HepG2 (cell line): ENCODE measurements around the gene CCDC85C.

Source experiments
- EZH2 ChIP-seq: conservative IDR thresholded peaks from 2 replicates; pipeline ENCODE4 v1.6.1; 2012; ENCODE audit warnings: mild to moderate bottlenecking, low read depth, low read length, moderate library complexity
- KDM5A ChIP-seq: fragments of 200-600 bp; sonication (generic); IDR thresholded peaks from 2 replicates; pipeline ENCODE4 v1.7.0; 2018; ENCODE audit warnings: antibody characterized with exemption, mild to moderate bottlenecking, low read length, borderline replicate concordance
- MATR3 ChIP-seq: sonication (generic); formaldehyde crosslinking; IDR thresholded peaks from 2 replicates; pipeline ENCODE4 v1.4.0; 2020; ENCODE audit warnings: missing genetic modification reagents
- MAX ChIP-seq: IDR thresholded peaks from 2 replicates; pipeline ENCODE4 v1.6.1; 2012; ENCODE audit warnings: inconsistent platforms
- NFIC ChIP-seq: IDR thresholded peaks from 2 replicates; pipeline ENCODE4 v1.6.1; 2012; ENCODE audit warnings: mild to moderate bottlenecking, low read length, inconsistent platforms
- SIN3A ChIP-seq: IDR thresholded peaks from 2 replicates; pipeline ENCODE4 v1.6.1; 2011; ENCODE audit warnings: low read depth, mild to moderate bottlenecking, control low read depth, low read length, borderline replicate concordance
- SP2 ChIP-seq: sonication (generic); formaldehyde crosslinking; IDR thresholded peaks from 2 replicates; pipeline ENCODE4 v1.5.1; 2020; ENCODE audit warnings: mild to moderate bottlenecking, missing genetic modification reagents
- SUZ12 ChIP-seq: fragments of 150-350 bp; IDR thresholded peaks from 2 replicates; pipeline ENCODE4 v1.6.1; 2014; ENCODE audit warnings: low read depth, low read length
- TF ChIP-seq, protein P1 (sequence below): sonication (generic); formaldehyde crosslinking; IDR thresholded peaks from 2 replicates; pipeline ENCODE4 v1.5.0; 2020; ENCODE audit warnings: mild to moderate bottlenecking, missing genetic modification reagents, moderate library complexity
- TF ChIP-seq, protein P2 (sequence below): sonication (generic); formaldehyde crosslinking; IDR thresholded peaks from 2 replicates; pipeline ENCODE4 v1.4.0; 2020; ENCODE audit warnings: missing genetic modification reagents
- TF ChIP-seq, protein P3 (sequence below): IDR thresholded peaks from 2 replicates; pipeline ENCODE4 v1.6.1; 2012; ENCODE audit warnings: low read length, improper control_type of control experiment

DNA sequence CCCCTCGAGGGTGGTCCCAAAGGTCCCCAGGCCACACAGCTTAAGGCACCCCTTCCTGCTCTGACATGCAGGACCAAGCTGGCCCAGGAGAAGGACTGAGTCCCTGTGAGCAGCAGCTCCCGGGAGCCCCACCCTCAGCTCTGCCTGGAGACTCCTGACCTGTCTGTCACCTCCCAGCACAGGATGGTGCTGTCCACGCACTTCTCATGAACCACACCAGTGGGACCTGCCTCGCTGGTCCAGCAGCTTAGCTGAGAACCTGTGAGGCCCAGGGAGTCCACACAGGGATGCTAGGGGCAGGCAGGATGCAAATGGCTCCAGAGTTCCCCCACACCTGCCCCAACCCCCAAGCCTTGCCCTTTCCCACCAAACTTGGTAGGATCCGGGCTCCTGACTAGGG lies 27.7 kb downstream of the CCDC85C start:
- TF ChIP-seq MATR3 (CRISPR knock-in tag) = no peak
- no peak for TF ChIP-seq EZH2
- TF ChIP-seq, protein P1, sequence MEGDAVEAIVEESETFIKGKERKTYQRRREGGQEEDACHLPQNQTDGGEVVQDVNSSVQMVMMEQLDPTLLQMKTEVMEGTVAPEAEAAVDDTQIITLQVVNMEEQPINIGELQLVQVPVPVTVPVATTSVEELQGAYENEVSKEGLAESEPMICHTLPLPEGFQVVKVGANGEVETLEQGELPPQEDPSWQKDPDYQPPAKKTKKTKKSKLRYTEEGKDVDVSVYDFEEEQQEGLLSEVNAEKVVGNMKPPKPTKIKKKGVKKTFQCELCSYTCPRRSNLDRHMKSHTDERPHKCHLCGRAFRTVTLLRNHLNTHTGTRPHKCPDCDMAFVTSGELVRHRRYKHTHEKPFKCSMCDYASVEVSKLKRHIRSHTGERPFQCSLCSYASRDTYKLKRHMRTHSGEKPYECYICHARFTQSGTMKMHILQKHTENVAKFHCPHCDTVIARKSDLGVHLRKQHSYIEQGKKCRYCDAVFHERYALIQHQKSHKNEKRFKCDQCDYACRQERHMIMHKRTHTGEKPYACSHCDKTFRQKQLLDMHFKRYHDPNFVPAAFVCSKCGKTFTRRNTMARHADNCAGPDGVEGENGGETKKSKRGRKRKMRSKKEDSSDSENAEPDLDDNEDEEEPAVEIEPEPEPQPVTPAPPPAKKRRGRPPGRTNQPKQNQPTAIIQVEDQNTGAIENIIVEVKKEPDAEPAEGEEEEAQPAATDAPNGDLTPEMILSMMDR (CRISPR knock-in tag) = no peak
- TF ChIP-seq SUZ12 = no peak
- TF ChIP-seq MAX = no peak
- TF ChIP-seq SIN3A = no peak
- no peak for TF ChIP-seq NFIC
- TF ChIP-seq SP2 (CRISPR knock-in tag) = no peak
- TF ChIP-seq, protein P2, sequence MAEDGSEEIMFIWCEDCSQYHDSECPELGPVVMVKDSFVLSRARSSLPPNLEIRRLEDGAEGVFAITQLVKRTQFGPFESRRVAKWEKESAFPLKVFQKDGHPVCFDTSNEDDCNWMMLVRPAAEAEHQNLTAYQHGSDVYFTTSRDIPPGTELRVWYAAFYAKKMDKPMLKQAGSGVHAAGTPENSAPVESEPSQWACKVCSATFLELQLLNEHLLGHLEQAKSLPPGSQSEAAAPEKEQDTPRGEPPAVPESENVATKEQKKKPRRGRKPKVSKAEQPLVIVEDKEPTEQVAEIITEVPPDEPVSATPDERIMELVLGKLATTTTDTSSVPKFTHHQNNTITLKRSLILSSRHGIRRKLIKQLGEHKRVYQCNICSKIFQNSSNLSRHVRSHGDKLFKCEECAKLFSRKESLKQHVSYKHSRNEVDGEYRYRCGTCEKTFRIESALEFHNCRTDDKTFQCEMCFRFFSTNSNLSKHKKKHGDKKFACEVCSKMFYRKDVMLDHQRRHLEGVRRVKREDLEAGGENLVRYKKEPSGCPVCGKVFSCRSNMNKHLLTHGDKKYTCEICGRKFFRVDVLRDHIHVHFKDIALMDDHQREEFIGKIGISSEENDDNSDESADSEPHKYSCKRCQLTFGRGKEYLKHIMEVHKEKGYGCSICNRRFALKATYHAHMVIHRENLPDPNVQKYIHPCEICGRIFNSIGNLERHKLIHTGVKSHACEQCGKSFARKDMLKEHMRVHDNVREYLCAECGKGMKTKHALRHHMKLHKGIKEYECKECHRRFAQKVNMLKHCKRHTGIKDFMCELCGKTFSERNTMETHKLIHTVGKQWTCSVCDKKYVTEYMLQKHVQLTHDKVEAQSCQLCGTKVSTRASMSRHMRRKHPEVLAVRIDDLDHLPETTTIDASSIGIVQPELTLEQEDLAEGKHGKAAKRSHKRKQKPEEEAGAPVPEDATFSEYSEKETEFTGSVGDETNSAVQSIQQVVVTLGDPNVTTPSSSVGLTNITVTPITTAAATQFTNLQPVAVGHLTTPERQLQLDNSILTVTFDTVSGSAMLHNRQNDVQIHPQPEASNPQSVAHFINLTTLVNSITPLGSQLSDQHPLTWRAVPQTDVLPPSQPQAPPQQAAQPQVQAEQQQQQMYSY (CRISPR knock-in tag) = no peak
- no peak for TF ChIP-seq KDM5A
- TF ChIP-seq, protein P3, sequence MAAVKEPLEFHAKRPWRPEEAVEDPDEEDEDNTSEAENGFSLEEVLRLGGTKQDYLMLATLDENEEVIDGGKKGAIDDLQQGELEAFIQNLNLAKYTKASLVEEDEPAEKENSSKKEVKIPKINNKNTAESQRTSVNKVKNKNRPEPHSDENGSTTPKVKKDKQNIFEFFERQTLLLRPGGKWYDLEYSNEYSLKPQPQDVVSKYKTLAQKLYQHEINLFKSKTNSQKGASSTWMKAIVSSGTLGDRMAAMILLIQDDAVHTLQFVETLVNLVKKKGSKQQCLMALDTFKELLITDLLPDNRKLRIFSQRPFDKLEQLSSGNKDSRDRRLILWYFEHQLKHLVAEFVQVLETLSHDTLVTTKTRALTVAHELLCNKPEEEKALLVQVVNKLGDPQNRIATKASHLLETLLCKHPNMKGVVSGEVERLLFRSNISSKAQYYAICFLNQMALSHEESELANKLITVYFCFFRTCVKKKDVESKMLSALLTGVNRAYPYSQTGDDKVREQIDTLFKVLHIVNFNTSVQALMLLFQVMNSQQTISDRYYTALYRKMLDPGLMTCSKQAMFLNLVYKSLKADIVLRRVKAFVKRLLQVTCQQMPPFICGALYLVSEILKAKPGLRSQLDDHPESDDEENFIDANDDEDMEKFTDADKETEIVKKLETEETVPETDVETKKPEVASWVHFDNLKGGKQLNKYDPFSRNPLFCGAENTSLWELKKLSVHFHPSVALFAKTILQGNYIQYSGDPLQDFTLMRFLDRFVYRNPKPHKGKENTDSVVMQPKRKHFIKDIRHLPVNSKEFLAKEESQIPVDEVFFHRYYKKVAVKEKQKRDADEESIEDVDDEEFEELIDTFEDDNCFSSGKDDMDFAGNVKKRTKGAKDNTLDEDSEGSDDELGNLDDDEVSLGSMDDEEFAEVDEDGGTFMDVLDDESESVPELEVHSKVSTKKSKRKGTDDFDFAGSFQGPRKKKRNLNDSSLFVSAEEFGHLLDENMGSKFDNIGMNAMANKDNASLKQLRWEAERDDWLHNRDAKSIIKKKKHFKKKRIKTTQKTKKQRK = no peak
